ENCODE data around the gene CLDN20.

The CLDN20 gene

GRCh38 chr6:155292711-155293110, 28.9 kb downstream of the CLDN20 start:
- no peaks in the 10 kb centered on the region for H3K27me3 ChIP-seq (ENCODE audit: insufficient read depth, low read depth, severe bottlenecking)
- no peak overlapping the region for H3K4me3 ChIP-seq (ENCODE audit: low read depth, low read length)
- no peaks in the 10 kb centered on the region for H3K9me3 ChIP-seq (ENCODE audit: severe bottlenecking)
- no peak overlapping the region for H3K27ac ChIP-seq
- H3K36me3 ChIP-seq = peaks cover 31% of the 10 kb centered on the region
- DNase-seq = no peak
- TF ChIP-seq CTCF (IDR thresholded peaks at IDR 0.05; ENCODE audit: low read depth, low read length) = no peak

- no peaks in the 10 kb centered on the region for H3K27me3 ChIP-seq (ENCODE audit: insufficient read depth, low read depth, severe bottlenecking)
- no peaks in the 10 kb centered on the region for H3K9me3 ChIP-seq (ENCODE audit: severe bottlenecking)
- DNase-seq = no peak
- H3K4me3 ChIP-seq (ENCODE audit: low read depth, low read length) = no peak overlapping the region
- H3K36me3 ChIP-seq = peaks cover 23% of the 10 kb centered on the region
- TF ChIP-seq CTCF (IDR thresholded peaks at IDR 0.05; ENCODE audit: low read depth, low read length) = no peak
- no peak overlapping the region for H3K27ac ChIP-seq
These were observed 33.9 kb downstream of the CLDN20 start for GRCh38 chr6:155297669-155298068.

GRCh38 chr6:155301867-155302266, 38.1 kb downstream of the CLDN20 start:
- Histone ChIP-seq H3K9me3 (ENCODE audit: severe bottlenecking) (no peaks in the 10 kb centered on the region), H3K27ac (no peak overlapping the region), H3K27me3 (ENCODE audit: insufficient read depth, low read depth, severe bottlenecking) (no peaks in the 10 kb centered on the region), H3K36me3 (peaks cover 14% of the 10 kb centered on the region), H3K4me3 (ENCODE audit: low read depth, low read length) (no peak overlapping the region)
- DNase-seq = no peak
- no peak for TF ChIP-seq CTCF (IDR thresholded peaks at IDR 0.05; ENCODE audit: low read depth, low read length)

- Histone ChIP-seq H3K27me3 (ENCODE audit: insufficient read depth, low read depth, severe bottlenecking) (no peaks in the 10 kb centered on the region), H3K4me3 (ENCODE audit: low read depth, low read length) (no peak overlapping the region), H3K9me3 (ENCODE audit: severe bottlenecking) (no peaks in the 10 kb centered on the region), H3K36me3 (peaks cover 21% of the 10 kb centered on the region), H3K27ac (no peak overlapping the region)
- DNase-seq = no peak
- no peak for TF ChIP-seq CTCF (IDR thresholded peaks at IDR 0.05; ENCODE audit: low read depth, low read length)
These were observed 39.6 kb downstream of the CLDN20 start for GRCh38 chr6:155303361-155303870.

DNA sequence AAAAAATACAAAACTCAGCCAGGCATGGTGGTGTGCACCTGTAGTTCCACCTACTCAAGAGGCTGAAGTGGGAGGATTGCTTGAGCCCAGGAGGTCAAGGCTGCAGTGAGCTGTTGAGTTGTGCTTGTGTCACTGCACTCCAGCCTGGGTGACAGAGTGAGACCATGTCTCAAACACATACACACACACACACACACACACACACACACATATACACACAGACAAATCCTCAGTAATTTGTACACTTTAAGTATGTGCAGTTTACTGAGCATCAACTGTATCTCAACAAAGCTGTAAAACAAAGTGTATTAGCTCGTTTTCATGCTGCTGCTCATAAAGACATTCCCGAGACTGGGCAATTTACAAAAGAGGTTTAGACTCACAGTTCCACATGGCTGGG, 43.1 kb downstream of the CLDN20 start:
- Histone ChIP-seq H3K27me3 (ENCODE audit: insufficient read depth, low read depth, severe bottlenecking) (no peaks in the 10 kb centered on the region), H3K9me3 (ENCODE audit: severe bottlenecking) (no peaks in the 10 kb centered on the region), H3K27ac (no peak overlapping the region), H3K36me3 (peaks cover 39% of the 10 kb centered on the region), H3K4me3 (ENCODE audit: low read depth, low read length) (no peak overlapping the region)
- no peak for DNase-seq
- TF ChIP-seq CTCF (IDR thresholded peaks at IDR 0.05; ENCODE audit: low read depth, low read length) = no peak

DNA sequence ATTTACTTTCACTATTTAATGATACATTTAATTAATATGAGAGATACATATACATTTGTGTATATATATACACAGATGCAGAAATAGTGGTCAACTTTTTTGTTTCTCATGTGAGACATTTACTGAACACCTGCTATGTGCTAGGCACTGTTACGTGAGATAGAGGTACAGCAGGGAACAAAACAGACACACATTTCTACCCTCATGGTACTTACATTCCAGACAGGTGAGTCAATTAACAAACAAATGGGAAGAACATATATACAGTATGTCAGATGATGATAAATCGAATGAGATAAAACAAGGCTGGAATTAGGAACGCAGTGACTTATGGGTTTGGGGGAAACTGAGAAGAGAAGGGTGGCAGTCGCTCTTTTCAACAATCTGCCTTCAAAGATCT, 45.3 kb downstream of the CLDN20 start:
- Histone ChIP-seq H3K27ac (no peak overlapping the region), H3K36me3 (peaks cover 37% of the 10 kb centered on the region), H3K27me3 (ENCODE audit: insufficient read depth, low read depth, severe bottlenecking) (no peaks in the 10 kb centered on the region), H3K9me3 (ENCODE audit: severe bottlenecking) (no peaks in the 10 kb centered on the region), H3K4me3 (ENCODE audit: low read depth, low read length) (no peak overlapping the region)
- no peak for DNase-seq
- TF ChIP-seq CTCF (IDR thresholded peaks at IDR 0.05; ENCODE audit: low read depth, low read length) = no peak
